Thymus (tissue), 11 donors: ENCODE data around the gene MED15. TPM values are rescaled to one million over a fixed set of nuclear protein-coding genes. Genes with fewer than 3 reads are reported as not detected.

ENCODE experiments used
- DNase-seq, 9 donors: peaks; one replicate each; pipeline ENCODE4 v3.0.0-alpha.2; 2013; ENCODE audit warnings: low spot score in 9 of 9, low read depth in 6 of 9, missing footprints in 1 of 9
- H3K27ac ChIP-seq, 2 donors: one replicate each; pipeline ENCODE4 v1.5.1; 2013; ENCODE audit warnings: control low read depth in 1 of 2, low read depth in 1 of 2, low read length in 1 of 2, mild to moderate bottlenecking in 1 of 2, moderate library complexity in 1 of 2
- H3K27me3 ChIP-seq, 2 donors: one replicate each; pipeline ENCODE4 v1.5.1; 2013; ENCODE audit warnings: low read length in 1 of 2; ENCODE audit not compliant: control insufficient read depth in 2 of 2, insufficient read depth in 1 of 2
- H3K36me3 ChIP-seq, 2 donors: one replicate each; pipeline ENCODE4 v1.5.1; 2013; ENCODE audit warnings: low read length in 1 of 2, mild to moderate bottlenecking in 1 of 2, moderate library complexity in 1 of 2; ENCODE audit not compliant: control insufficient read depth in 2 of 2, insufficient read depth in 2 of 2
- H3K4me1 ChIP-seq, 2 donors: one replicate each; pipeline ENCODE4 v1.5.1; 2013; ENCODE audit warnings: low read length in 2 of 2; ENCODE audit not compliant: control insufficient read depth in 2 of 2, insufficient read depth in 2 of 2
- H3K4me3 ChIP-seq, 2 donors: one replicate each; pipeline ENCODE4 v1.5.1; 2013; ENCODE audit warnings: low read length in 2 of 2, control low read depth in 1 of 2, mild to moderate bottlenecking in 1 of 2
- H3K9me3 ChIP-seq, 2 donors: one replicate each; pipeline ENCODE4 v1.5.1; 2013; ENCODE audit warnings: low read length in 1 of 2, mild to moderate bottlenecking in 1 of 2; ENCODE audit not compliant: control insufficient read depth in 2 of 2, insufficient read depth in 1 of 2
- WGBS: extraction: QIAGEN DNeasy Blood & Tissue Kit; methylation state at CpG from one replicate; pipeline ENCODE4 v1.1.7; 2013; 5-methylcytosine and 5-hydroxymethylcytosine counted together
- polyA plus RNA-seq: library from polyadenylated mRNA; stranded (reverse); fragments of 200-250 nt; gene quantifications from one replicate; pipeline ENCODE4 v1.2.3, GENCODE V29; 2013
- total RNA-seq: library from RNA; stranded (reverse); fragments of 120-200 nt; gene quantifications from one replicate; pipeline ENCODE4 v1.2.4, GENCODE V29; 2013
- donor health status: healthy.

Gene MED15
- total and polyA plus RNA-seq, 2 donors: 10.7 to 61.6 TPM

- no peaks in the 10 kb centered on the region for H3K4me1 ChIP-seq
- H3K4me3 ChIP-seq: no peak overlapping the region
- H3K27me3 ChIP-seq: peaks cover 0 to 7% of the 10 kb centered on the region in 2 donors
- H3K36me3 ChIP-seq: no peaks in the 10 kb centered on the region
- WGBS: 86% methylated on average over 4 of the region's 4 CpGs
- no peak for DNase-seq
- no peak overlapping the region for H3K27ac ChIP-seq
- H3K9me3 ChIP-seq: no peaks in the 10 kb centered on the region
These were observed 125.1 kb downstream of the MED15 start for GRCh38 chr22:20632518-20632917.

- Histone ChIP-seq H3K4me1 (no peaks in the 10 kb centered on the region), H3K27ac (no peak overlapping the region), H3K4me3 (no peak overlapping the region), H3K9me3 (no peaks in the 10 kb centered on the region), H3K36me3 (no peaks in the 10 kb centered on the region), H3K27me3 (peaks cover 0 to 11% of the 10 kb centered on the region in 2 donors)
- DNase-seq: no peak
- WGBS: 95% methylated on average over 9 of the region's 9 CpGs
These were observed 127.3 kb downstream of the MED15 start for GRCh38 chr22:20634560-20635226.

GRCh38 chr22:20635227-20635591, 127.8 kb downstream of the MED15 start:
- 73% methylated on average over 6 of the region's 6 CpGs for WGBS
- Histone ChIP-seq H3K27me3 (peaks cover 0 to 11% of the 10 kb centered on the region in 2 donors), H3K36me3 (no peaks in the 10 kb centered on the region), H3K4me1 (no peaks in the 10 kb centered on the region), H3K27ac (no peak overlapping the region), H3K4me3 (no peak overlapping the region), H3K9me3 (no peaks in the 10 kb centered on the region)
- no peak for DNase-seq

- H3K27me3 ChIP-seq: peaks cover 0 to 11% of the 10 kb centered on the region in 2 donors
- DNase-seq: no peak
- WGBS: 94% methylated on average over 16 of the region's 16 CpGs
These were observed 128.8 kb downstream of the MED15 start for GRCh38 chr22:20636075-20636812.

GRCh38 chr22:20636945-20637344, 129.5 kb downstream of the MED15 start:
- no peak for DNase-seq
- no peak overlapping the region for H3K4me3 ChIP-seq
- no peaks in the 10 kb centered on the region for H3K9me3 ChIP-seq
- H3K27me3 ChIP-seq: peaks cover 0 to 11% of the 10 kb centered on the region in 2 donors
- H3K27ac ChIP-seq: no peak overlapping the region
- H3K4me1 ChIP-seq: no peaks in the 10 kb centered on the region
- WGBS: 97% methylated on average over 2 of the region's 2 CpGs
- no peaks in the 10 kb centered on the region for H3K36me3 ChIP-seq

More at GRCh38 chr22:20636075-20636812, 128.8 kb downstream of the MED15 start:
- H3K27ac ChIP-seq: no peak overlapping the region
- H3K4me1 ChIP-seq: no peaks in the 10 kb centered on the region
- H3K4me3 ChIP-seq: no peak overlapping the region
- no peaks in the 10 kb centered on the region for H3K9me3 ChIP-seq
- H3K36me3 ChIP-seq: no peaks in the 10 kb centered on the region

Other genes starting within 250 kb of the MED15 start
- gene RTN4R, start 239.3 kb upstream of the MED15 start, total RNA-seq: 3.2 TPM
- gene RTN4R, start 239.3 kb upstream of the MED15 start, polyA plus RNA-seq: 1.5 TPM
- gene DGCR6L, start 187.6 kb upstream of the MED15 start, total RNA-seq: 61.6 TPM
- gene DGCR6L, start 187.6 kb upstream of the MED15 start, polyA plus RNA-seq: 62.1 TPM
- 6.1 TPM for gene ZNF74, start 113.5 kb upstream of the MED15 start, total RNA-seq
- 5.0 TPM for gene ZNF74, start 113.5 kb upstream of the MED15 start, polyA plus RNA-seq
- gene SCARF2, start 69.8 kb upstream of the MED15 start, total RNA-seq: 0.38 TPM
- 1.3 TPM for gene SCARF2, start 69.8 kb upstream of the MED15 start, polyA plus RNA-seq
- 11.0 TPM for gene KLHL22, start 11.8 kb upstream of the MED15 start, total RNA-seq
- gene KLHL22, start 11.8 kb upstream of the MED15 start, polyA plus RNA-seq: 14.2 TPM